ENCODE data around the gene ZP4.

DNA sequence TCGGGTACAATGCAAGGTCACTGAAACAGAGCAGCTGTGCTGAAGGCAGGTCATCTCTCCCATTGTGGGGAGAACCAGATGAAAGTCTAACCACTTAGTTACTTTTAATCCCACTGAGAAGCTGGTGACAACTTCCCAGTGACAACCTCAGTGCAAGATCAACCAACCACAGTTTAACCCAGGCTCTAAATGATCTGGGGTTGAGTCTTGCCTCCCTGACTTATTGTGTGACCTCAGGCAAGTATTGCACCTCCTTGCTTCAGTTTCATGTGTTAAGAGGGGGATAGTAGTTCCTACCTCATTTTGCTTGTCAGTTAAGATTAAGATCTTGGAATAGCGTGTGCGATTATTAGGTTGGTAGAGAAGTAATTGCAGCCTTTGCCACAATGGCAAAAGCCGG lies 3.2 kb downstream of the ZP4 start:
- no peak for TF ChIP-seq CTCF (IDR thresholded peaks at IDR 0.05)
- no peak for TF ChIP-seq POLR2A (IDR thresholded peaks at IDR 0.05)
